DOHH2 (cell line): ENCODE results near the gene GCNA.

ENCODE experiments used
- H3F3A ChIP-seq: fragments of 200-600 bp; sonication (generic), shearing (Covaris generic); 2 replicates; pipeline ENCODE4 v1.6.0; 2016; ENCODE audit warnings: antibody characterized with exemption, mild to moderate bottlenecking; ENCODE audit not compliant: control insufficient read depth, insufficient read depth
- H3K27ac ChIP-seq: fragments of 200-600 bp; sonication (generic); 2 replicates; pipeline ENCODE4 v1.5.1; 2014; ENCODE audit warnings: low read depth, mild to moderate bottlenecking, low read length, moderate library complexity
- H3K27me3 ChIP-seq: fragments of 200-600 bp; sonication (generic); 2 replicates; pipeline ENCODE4 v1.6.1; 2014; ENCODE audit warnings: mild to moderate bottlenecking, low read length, mixed read lengths; ENCODE audit not compliant: control insufficient read depth
- H3K36me3 ChIP-seq: fragments of 200-600 bp; sonication (generic); 2 replicates; pipeline ENCODE4 v1.6.1; 2014; ENCODE audit warnings: mild to moderate bottlenecking, low read length, moderate library complexity, mixed read lengths; ENCODE audit not compliant: control insufficient read depth
- H3K4me1 ChIP-seq: fragments of 200-600 bp; sonication (generic); 2 replicates; pipeline ENCODE4 v1.6.1; 2014; ENCODE audit warnings: mild to moderate bottlenecking, low read length, mixed read lengths; ENCODE audit not compliant: control insufficient read depth
- H3K4me2 ChIP-seq: fragments of 200-600 bp; sonication (generic); 2 replicates; pipeline ENCODE4 v1.6.0; 2014; ENCODE audit warnings: mild to moderate bottlenecking, low read length, moderate library complexity
- H3K4me3 ChIP-seq: fragments of 200-600 bp; sonication (generic); 2 replicates; pipeline ENCODE4 v1.5.1; 2014; ENCODE audit warnings: mild to moderate bottlenecking, low read length, mixed read lengths
- H3K79me2 ChIP-seq: fragments of 200-600 bp; sonication (generic); 2 replicates; pipeline ENCODE4 v1.6.1; 2014; ENCODE audit warnings: mild to moderate bottlenecking, low read length, mixed read lengths; ENCODE audit not compliant: control insufficient read depth
- H3K9me2 ChIP-seq: fragments of 200-600 bp; sonication (generic); replicated peaks from 2 replicates; pipeline ENCODE4 v1.6.1; 2014; ENCODE audit warnings: mild to moderate bottlenecking, low read length, mixed read lengths; ENCODE audit not compliant: control insufficient read depth
- H3K9me3 ChIP-seq: fragments of 200-600 bp; sonication (generic); 2 replicates; pipeline ENCODE4 v1.6.1; 2014; ENCODE audit warnings: antibody characterized with exemption, low read length, mixed read lengths; ENCODE audit not compliant: control insufficient read depth, insufficient read depth
- H4K20me1 ChIP-seq: fragments of 200-600 bp; sonication (generic); 2 replicates; pipeline ENCODE4 v1.6.0; 2014; ENCODE audit warnings: low read depth, mild to moderate bottlenecking, antibody characterized with exemption, low read length, moderate library complexity; ENCODE audit not compliant: control insufficient read depth, insufficient read depth
- EZH2phosphoT487 ChIP-seq: fragments of 200-600 bp; sonication (generic); IDR thresholded peaks from 2 replicates; pipeline ENCODE4 v1.6.1; 2017; ENCODE audit warnings: borderline replicate concordance, mild to moderate bottlenecking, antibody characterized with exemption, low read length, moderate library complexity, mixed read lengths
- TF ChIP-seq, protein P1 (sequence below): fragments of 200-600 bp; sonication (generic); IDR thresholded peaks from one replicate; pipeline ENCODE4 v1.5.1; 2014; ENCODE audit warnings: antibody characterized with exemption, mild to moderate bottlenecking, low read depth, low read length; ENCODE audit not compliant: poor library complexity, severe bottlenecking

GCNA gene

DNA sequence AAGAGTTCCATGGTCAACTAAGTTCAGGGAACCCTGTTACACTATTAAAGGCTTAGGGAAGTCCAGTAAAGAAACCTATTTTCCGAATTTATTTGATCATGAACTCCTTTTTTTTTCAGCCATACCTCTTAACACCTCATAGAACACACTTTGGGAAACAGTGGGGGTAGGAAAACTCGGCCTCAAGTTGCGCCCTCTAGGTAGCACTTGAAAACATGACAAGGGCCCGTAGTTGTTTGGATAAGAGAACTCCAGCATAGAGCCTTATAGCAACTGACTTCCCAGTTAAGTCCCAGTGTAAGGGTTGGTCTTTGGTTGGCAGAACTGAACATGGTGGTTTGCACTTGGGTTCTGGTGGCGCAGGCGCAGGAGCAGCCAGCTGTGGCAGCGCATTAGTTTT is 30.9 kb upstream of the GCNA start:
- no peak overlapping the region for H3K4me3 ChIP-seq
- no peaks in the 10 kb centered on the region for H3K9me2 ChIP-seq
- no peaks in the 10 kb centered on the region for H3F3A ChIP-seq
- TF ChIP-seq EZH2phosphoT487: no peak
- TF ChIP-seq, protein P1, sequence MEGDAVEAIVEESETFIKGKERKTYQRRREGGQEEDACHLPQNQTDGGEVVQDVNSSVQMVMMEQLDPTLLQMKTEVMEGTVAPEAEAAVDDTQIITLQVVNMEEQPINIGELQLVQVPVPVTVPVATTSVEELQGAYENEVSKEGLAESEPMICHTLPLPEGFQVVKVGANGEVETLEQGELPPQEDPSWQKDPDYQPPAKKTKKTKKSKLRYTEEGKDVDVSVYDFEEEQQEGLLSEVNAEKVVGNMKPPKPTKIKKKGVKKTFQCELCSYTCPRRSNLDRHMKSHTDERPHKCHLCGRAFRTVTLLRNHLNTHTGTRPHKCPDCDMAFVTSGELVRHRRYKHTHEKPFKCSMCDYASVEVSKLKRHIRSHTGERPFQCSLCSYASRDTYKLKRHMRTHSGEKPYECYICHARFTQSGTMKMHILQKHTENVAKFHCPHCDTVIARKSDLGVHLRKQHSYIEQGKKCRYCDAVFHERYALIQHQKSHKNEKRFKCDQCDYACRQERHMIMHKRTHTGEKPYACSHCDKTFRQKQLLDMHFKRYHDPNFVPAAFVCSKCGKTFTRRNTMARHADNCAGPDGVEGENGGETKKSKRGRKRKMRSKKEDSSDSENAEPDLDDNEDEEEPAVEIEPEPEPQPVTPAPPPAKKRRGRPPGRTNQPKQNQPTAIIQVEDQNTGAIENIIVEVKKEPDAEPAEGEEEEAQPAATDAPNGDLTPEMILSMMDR: peak; percentile 21
- no peaks in the 10 kb centered on the region for H3K9me3 ChIP-seq
- peaks cover 73% of the 10 kb centered on the region for H3K36me3 ChIP-seq
- peaks cover 56% of the 10 kb centered on the region for H3K79me2 ChIP-seq
- peaks cover 2% of the 10 kb centered on the region; the same call in 1 of the 2 replicates for H3K4me1 ChIP-seq
- no peak overlapping the region for H3K27ac ChIP-seq
- no peaks in the 10 kb centered on the region for H3K27me3 ChIP-seq
- H4K20me1 ChIP-seq: peaks cover 3% of the 10 kb centered on the region
- no peak overlapping the region for H3K4me2 ChIP-seq

DNA sequence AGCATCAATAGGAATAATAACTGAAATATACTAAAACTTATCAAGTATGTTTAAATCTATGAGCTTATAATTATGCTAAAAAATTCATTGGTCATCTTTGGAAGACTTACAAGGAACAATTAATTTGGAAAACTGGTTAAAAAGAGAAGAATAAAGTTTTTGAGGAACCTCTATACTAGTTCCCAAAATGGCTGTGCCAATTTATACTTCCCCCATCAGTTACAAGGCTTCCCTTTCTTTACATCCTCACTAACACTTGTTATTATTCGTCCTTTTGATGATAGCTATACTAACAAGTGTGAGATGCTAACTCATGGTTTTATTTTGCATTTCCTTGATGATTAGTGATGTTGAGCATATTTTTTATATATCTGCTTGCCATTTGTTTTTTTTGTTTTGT is 28.3 kb upstream of the GCNA start:
- TF ChIP-seq, protein P1: no peak
- no peak for TF ChIP-seq EZH2phosphoT487
- Histone ChIP-seq H3K9me3 (no peaks in the 10 kb centered on the region), H3K4me1 (no peaks in the 10 kb centered on the region), H3K4me2 (no peak overlapping the region), H3K4me3 (no peak overlapping the region), H3K27ac (no peak overlapping the region), H4K20me1 (no peaks in the 10 kb centered on the region), H3K79me2 (peaks cover 30% of the 10 kb centered on the region), H3K36me3 (peaks cover 69% of the 10 kb centered on the region), H3K27me3 (no peaks in the 10 kb centered on the region), H3K9me2 (no peaks in the 10 kb centered on the region), H3F3A (no peaks in the 10 kb centered on the region)

DNA sequence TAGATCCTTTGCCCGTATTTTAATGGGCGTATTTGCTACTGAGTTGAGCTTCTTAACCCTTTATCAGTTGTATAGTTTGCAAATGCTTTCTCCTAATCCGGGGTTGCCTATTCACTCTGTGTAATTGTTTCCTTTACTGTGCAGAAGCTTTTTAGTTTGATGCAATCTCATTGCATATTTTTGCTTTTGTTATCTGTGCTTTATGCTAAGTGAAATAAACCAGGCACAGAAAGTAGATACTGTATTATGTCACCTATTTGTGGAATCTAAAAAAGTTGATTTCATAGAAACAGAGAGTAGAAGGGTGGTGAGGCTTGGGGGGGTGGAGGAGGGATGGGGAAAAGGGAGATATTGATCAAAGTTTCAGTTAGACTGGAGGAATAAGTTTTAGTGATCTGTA is 27.7 kb upstream of the GCNA start:
- Histone ChIP-seq H3K9me2 (no peaks in the 10 kb centered on the region), H3K4me1 (no peaks in the 10 kb centered on the region), H3K4me2 (no peak overlapping the region), H3F3A (no peaks in the 10 kb centered on the region), H3K79me2 (peaks cover 26% of the 10 kb centered on the region), H3K9me3 (no peaks in the 10 kb centered on the region), H3K36me3 (peaks cover 69% of the 10 kb centered on the region), H3K4me3 (no peak overlapping the region), H3K27ac (no peak overlapping the region), H3K27me3 (no peaks in the 10 kb centered on the region), H4K20me1 (no peaks in the 10 kb centered on the region)
- no peak for TF ChIP-seq EZH2phosphoT487
- TF ChIP-seq, protein P1: no peak

DNA sequence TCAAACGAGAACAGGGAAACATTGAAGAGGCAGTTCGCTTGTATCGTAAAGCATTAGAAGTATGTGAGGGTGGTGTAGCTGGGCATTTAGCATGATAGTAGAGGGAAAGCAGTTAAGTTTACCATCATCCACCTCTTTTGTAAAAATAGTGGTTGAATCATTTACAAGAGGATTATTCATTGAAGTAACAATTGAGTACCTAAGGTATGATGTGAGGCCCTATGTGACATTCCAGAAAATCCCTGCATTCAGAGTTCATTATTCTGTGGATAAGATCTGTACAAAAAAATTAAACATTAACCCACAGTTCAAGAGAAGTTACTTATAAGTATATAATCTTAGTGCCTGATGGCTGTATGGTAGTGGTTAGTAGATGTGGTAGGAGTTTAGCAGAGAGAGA is 22.2 kb upstream of the GCNA start:
- Histone ChIP-seq H3K4me3 (no peak overlapping the region), H3K9me2 (no peaks in the 10 kb centered on the region), H3K36me3 (peaks cover 68% of the 10 kb centered on the region), H3K4me1 (no peaks in the 10 kb centered on the region), H3K27me3 (no peaks in the 10 kb centered on the region), H3K9me3 (no peaks in the 10 kb centered on the region), H3F3A (no peaks in the 10 kb centered on the region), H3K4me2 (no peak overlapping the region), H3K79me2 (no peaks in the 10 kb centered on the region), H4K20me1 (no peaks in the 10 kb centered on the region), H3K27ac (no peak overlapping the region)
- TF ChIP-seq, protein P1: no peak
- TF ChIP-seq EZH2phosphoT487: no peak
